HG03025 (cell line): ENCODE results near the gene SLC13A2.
"Not testable (repeated sequence)": the region's sequence is repeated elsewhere in the genome, so short reads cannot be mapped to it uniquely, and the experiment has no call there.

Experiments
- ATAC-seq: cut with Tn5 transposase; IDR thresholded peaks from one replicate; pipeline ENCODE4 v1.9.1; 2021; ENCODE audit warnings: mild to moderate bottlenecking, moderate library complexity; ENCODE audit not compliant: unreplicated experiment, low FRiP score

SLC13A2 gene, protein sequence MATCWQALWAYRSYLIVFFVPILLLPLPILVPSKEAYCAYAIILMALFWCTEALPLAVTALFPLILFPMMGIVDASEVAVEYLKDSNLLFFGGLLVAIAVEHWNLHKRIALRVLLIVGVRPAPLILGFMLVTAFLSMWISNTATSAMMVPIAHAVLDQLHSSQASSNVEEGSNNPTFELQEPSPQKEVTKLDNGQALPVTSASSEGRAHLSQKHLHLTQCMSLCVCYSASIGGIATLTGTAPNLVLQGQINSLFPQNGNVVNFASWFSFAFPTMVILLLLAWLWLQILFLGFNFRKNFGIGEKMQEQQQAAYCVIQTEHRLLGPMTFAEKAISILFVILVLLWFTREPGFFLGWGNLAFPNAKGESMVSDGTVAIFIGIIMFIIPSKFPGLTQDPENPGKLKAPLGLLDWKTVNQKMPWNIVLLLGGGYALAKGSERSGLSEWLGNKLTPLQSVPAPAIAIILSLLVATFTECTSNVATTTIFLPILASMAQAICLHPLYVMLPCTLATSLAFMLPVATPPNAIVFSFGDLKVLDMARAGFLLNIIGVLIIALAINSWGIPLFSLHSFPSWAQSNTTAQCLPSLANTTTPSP

GRCh38 chr17:28473542-28473941 lies at the start of gene SLC13A2:
Gene SLC13A2 (plus strand): TSS chr17:28473644. CDS start chr17:28473713, 69 bp downstream.
- ATAC-seq = no peak

DNA sequence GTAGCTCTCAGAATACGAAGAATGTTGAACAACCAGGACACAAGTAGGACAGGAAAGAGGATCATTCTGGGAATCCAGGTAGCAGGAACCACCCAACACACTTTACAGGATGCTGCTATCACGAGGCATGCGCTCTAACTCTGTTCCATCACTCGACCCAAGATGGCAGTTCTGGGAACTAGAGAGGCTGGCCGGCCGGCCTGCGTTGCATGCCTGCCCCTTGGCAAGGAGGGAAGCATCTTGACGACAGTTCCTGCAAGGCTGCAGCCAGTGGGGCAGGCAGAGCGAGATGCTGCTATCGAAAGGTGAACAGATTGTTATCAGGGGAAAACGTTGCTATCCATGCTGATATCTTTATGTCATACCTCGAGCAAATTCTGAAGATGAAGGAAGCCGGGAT lies 48.2 kb upstream of the SLC13A2 start:
- no peak for ATAC-seq

GRCh38 chr17:28426081-28426519 lies 47.3 kb upstream of the SLC13A2 start:
- no peak for ATAC-seq

DNA sequence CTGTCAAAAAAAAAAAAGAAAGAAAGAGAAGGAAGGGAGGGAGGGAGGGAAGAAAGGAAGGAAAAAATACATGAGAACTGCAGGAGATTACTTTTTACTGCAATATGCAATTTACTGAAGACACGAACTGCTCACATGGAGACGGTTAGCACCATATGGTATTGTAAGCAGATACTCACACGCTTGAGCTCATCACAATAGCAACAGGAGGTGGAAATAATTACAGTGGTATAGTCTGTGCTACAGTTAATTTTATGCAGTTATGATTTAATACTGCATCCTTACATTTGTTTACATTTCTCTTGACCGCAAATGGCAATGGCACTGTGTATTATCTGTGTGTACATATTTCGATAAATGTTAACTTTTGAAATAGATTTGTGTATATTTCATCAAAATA lies 46.1 kb upstream of the SLC13A2 start:
- no peak for ATAC-seq

GRCh38 chr17:28427982-28428381 lies 45.5 kb upstream of the SLC13A2 start:
- ATAC-seq = not testable (repeated sequence)

DNA sequence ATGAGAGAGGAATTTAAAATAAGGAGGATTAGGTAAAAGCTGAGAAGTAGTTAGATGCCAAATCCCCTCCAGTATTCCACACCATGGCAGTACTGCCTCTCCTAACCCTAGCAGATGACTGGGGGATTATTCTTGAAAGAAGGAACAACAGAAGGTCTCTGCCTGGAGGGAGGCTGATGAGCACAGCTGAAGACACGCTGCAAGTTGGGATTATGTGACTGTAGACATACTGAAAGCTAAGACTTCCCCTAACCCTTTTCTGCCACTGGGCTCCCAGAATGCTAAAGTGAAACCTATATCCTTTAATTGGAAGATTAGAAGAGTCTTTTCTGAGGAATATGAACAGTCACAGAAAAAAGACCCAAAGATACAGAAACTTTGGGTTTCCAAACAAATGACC lies 39.7 kb upstream of the SLC13A2 start:
- no peak for ATAC-seq

DNA sequence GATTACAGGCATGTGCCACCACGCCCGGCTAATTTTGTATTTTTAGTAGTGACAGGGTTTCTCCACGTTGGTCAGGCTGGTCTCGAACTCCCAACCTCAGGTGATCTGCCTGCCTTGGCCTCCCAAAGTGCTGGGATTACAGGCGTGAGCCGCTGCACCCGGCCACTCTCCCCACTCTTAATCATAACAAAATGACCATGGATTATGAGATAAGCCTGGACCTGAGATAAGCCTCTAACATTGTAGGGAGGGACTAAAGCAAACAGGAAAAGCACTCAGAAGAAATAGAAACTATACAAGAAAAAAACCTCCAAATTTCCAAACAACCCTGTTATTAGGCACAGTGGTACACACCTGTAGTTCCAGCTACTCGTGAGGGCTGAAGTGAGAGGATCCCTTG lies 39.1 kb upstream of the SLC13A2 start:
- ATAC-seq = not testable (repeated sequence)

DNA sequence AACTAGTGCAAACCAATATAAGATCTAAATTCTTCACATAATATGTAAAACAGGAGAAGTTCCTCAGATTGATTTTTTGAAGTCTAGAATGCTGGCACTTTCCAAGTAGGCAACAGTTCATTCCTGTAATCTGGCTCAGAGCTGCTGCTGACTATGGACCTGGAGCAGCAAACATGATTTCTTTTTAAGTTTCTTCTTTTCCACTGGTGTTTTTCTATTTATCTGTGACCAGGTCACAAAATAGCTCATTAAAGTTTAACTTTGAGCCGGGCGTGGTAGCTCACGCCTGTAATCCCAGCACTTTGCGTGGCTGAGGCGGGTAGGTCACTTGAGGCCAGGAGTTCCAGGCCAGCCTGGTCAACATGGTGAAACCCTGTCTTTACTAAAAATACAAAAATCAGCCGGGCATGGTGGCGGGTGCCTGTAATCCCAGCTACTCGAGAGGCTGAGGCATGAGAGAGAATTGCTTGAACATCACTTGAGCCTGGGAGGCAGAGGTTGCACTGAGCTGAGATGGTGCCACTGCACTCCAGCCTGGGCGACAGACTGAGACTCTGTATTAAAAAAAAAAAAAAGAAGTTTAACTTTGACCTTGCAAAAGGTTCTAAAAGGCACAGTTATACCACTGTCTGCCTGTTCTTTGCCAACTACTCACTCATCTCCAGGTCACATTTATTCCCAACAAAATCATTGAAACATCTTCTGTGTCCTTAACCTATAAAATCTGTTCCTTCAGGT lies 29.4 kb upstream of the SLC13A2 start:
- ATAC-seq = no peak

DNA sequence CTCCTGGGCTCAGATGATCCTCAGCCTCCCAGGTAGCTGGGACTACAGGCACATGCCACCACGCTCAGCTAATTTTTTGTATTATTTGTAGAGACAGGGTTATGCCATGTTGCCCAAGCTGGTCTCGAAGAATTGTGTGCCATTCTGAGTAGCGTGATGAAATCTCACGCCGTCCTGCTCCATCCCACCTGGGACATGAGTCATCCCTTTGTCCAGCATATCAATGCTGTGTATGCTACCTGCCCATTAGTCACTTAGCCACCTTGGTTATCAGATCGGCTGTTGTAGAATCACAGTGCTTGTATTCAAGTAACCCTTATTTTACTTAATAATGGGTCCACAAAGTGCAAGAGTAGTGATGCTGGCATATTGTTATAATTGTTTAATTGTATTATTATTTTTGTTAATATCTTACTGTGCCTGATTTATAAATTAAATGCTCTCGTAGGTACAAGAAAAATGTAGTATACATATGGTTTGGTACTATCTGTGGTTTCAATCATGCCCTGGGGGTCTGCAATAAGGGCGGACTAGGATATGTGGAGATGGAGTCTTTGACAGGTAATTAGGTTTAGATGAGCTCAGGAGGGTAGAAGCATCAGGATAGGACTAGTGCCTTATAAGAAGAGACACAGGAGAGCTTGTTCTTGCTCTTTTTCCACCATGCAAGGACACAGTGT lies 26.6 kb upstream of the SLC13A2 start:
- ATAC-seq = no peak

GRCh38 chr17:28447396-28447760 lies 26.1 kb upstream of the SLC13A2 start:
- ATAC-seq = no peak

GRCh38 chr17:28449859-28450258 lies 23.6 kb upstream of the SLC13A2 start:
- ATAC-seq = no peak

DNA sequence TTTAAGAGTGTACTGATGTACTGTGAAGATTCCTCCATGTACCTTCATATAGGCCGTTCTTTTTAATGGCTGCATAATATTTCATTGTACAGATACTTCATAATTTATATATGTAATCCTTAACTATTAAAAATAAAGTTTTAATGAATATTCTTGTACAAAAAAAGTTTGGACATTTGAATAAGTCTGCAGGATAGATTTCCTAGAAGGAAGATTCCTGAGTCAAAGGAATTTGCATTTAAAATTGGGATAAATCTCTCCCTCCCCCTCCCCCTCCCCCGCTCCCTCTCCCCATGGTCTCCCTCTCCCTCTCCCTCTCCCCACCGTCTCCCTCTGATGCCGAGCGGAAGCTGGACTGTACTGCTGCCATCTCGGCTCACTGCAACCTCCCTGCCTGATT lies 15.6 kb upstream of the SLC13A2 start:
- no peak for ATAC-seq

DNA sequence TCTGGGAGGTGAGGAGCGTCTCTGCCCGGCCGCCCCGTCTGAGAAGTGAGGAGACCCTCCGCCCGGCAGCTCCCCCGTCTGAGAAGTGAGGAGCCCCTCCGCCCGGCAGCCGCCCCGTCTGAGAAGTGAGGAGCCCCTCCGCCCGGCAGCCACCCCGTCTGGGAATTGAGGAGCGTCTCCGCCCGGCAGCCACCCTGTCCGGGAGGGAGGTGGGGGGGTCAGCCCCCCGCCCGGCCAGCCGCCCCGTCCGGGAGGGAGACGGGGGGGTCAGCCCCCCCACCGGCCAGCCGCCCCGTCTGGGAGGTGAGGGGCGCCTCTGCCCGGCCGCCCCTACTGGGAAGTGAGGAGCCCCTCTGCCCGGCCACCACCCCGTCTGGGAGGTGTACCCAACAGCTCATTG lies 14.6 kb upstream of the SLC13A2 start:
- ATAC-seq = not testable (repeated sequence)

- no peak for ATAC-seq
Observed at GRCh38 chr17:28460901-28461300, 12.5 kb upstream of the SLC13A2 start.

DNA sequence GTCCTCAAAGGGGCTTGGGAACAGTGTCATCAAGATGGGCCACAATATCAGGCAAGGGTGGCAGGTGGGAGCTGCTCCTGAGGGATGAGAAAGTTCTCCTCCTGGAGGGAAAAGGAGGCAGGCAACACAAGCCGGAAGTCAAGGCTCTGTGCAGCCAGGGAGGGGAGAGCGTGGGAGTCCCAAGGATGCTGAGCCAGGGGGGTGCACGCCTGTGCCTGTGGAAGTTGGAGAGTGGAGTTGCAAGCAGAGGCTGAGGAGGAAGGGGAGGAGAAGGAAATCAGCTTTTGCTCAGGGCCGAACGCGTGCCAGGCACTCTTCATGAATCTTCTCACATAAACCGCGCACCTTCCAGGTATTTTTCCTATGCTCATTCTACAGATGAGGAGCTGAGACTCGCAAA lies 7.4 kb upstream of the SLC13A2 start:
- no peak for ATAC-seq

GRCh38 chr17:28466521-28467048 lies 6.9 kb upstream of the SLC13A2 start:
- no peak for ATAC-seq

- no peak for ATAC-seq
Observed at GRCh38 chr17:28467456-28468025, 5.9 kb upstream of the SLC13A2 start.

GRCh38 chr17:28468033-28468735 lies 5.3 kb upstream of the SLC13A2 start:
- not testable (repeated sequence) for ATAC-seq

DNA sequence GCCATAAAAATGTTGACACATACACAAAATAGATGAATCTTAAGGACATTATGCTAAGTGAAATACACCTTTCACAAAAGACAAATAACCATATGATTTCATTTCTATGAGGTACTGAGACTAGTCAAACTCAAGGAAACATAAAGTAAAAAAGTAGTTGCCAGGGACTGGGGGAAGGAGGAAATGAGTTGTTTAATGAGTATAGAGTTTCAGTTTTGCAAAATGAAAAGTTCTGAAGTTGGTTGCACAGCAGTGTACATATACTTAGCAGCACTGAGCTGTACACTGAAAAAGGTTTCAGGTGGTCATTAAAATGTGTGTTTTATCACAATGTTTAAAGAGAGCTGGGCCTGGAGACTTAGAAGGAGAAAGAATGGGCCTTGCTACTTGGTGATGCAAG lies 4.7 kb upstream of the SLC13A2 start:
- ATAC-seq = no peak

GRCh38 chr17:28469376-28469775 lies 4.1 kb upstream of the SLC13A2 start:
- no peak for ATAC-seq
